ENCODE results near the gene MRPL28.
A peak's percentile ranks its signal among the peaks of the same experiment; 100 is the strongest.
"Not testable (repeated sequence)": the region's sequence is repeated elsewhere in the genome, so short reads cannot be mapped to it uniquely, and the experiment has no call there.

MRPL28 gene

GRCh38 chr16:389352-389751 lies 19.0 kb upstream of the MRPL28 start:
- DNase-seq (ENCODE audit: low read depth) = no peak

DNA sequence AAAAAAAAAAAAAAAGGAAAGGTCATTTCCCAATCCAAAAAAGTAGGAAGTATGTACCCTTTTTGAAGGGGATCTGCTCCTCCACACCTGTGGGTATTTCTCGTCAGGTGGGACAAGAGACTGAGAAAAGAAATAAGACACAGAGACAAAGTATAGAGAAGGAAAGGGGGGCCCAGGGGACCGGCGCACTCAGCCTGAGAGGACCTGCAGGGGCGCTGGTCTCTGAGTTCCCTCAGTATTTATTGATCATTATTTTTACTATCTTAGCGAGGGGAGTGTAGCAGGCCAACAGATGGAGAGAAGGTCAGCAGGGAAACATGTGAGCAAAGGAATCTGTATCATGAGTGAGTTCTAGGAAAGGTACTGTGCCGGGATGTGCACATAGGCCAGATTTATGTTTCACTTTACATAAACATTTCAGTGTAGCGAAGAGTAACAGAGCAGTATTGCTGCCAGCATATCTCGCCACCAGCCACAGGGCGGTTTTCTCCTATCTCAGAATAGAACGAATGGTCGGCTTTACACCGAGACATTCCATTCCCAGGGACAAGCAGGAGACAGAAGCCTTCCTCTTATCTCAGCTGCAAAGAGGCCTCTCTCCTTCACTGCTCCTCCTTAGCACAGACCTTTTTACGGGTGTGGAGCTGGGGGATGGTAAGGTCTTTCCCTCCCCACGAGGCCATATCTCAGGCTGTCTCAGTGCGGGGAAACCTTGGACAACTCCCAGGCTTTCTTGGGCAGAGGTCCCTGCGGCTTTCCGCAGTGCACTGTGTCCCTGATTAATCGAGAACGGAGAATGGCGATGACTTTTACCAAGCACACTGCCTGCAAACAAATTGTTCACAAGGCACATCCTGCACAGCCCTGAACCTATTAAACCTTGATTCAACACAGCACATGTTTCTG lies 17.7 kb upstream of the MRPL28 start:
- DNase-seq (ENCODE audit: low read depth) = not testable (repeated sequence)

DNA sequence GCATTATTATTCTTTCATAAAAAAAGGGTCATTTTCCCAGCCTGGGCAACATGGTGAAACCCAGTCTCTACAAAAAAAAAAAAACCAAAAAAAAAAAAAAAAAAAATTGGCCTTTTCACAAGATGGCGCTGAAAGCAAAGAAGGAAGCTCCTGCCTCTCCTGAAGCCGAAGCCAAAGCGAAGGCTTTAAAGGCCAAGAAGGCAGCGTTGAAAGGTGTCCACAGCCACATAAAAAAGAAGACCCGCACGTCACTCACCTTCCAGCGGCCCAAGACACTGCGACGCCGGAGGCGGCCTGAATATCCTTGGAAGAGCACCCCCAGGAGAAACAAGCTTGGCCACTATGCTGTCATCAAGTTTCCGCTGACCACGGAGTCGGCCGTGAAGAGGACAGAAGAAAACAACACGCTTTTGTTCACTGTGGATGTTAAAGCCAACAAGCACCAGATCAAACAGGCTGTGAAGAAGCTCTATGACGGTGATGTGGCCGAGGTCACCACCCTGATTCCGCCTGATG lies 16.4 kb upstream of the MRPL28 start:
- DNase-seq (ENCODE audit: low read depth) = no peak

- DNase-seq (ENCODE audit: low read depth) = no peak
These were observed 13.2 kb upstream of the MRPL28 start for GRCh38 chr16:383326-384051.

- DNase-seq (ENCODE audit: low read depth) = peak; percentile 68
These were observed 11.7 kb upstream of the MRPL28 start, which contains the start of gene PGAP6 for GRCh38 chr16:381789-382717. PGAP6 (minus strand) TSS chr16:381978; CDS start chr16:381821, 157 bp downstream.

DNA sequence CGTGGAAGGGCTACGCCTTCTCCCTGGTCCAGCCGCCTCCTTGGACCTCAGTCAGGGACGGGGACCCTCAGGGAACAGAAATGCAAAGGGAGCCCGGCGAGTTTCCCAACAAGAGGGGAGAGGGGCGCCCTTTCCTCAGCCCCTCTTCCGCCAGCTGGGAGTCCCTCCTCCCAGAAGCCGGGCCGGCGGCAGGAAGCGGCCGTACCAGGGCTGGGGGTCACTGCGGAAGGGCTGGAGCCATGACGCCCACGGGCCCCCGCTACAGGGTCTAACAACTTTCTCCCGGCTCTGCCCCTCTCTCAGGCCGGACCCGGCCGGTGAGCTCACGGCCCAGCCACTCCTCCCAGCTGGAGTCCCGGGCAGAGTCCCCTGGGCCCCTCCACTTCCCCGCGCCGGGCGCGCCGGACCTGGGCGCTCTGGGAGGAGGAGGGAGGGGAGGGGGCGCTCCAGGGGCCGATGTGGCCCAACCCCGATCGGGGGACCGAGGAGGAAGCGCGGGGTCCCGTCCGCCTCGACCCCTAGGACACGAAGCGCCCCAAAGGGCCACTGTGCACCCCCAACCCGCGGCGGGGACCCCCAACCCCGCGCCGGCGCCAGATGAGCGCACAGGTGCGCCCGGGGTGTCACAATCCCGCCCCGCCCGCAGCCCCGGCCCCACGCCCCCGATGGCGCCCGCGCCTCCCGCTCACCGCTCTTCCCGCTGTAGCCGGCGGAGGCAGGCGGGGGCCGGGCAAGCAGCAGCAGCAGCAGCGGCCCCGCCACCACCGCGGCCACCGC lies 10.9 kb upstream of the MRPL28 start:
- peak; percentile 36 for DNase-seq (ENCODE audit: low read depth)

DNA sequence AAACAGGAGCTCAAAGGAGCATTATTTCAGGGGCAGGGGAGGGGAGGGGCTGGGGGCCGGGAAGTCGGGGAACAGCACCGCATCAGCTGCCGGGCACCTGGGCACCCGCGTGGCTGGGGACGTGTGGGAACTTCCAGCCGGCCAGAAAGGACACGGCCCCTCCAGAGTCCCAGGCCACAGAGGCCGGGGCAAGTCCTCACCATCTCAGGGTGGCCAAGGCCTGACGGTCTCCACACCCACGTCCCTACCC lies 10.3 kb upstream of the MRPL28 start:
- no peak for DNase-seq (ENCODE audit: low read depth)

DNA sequence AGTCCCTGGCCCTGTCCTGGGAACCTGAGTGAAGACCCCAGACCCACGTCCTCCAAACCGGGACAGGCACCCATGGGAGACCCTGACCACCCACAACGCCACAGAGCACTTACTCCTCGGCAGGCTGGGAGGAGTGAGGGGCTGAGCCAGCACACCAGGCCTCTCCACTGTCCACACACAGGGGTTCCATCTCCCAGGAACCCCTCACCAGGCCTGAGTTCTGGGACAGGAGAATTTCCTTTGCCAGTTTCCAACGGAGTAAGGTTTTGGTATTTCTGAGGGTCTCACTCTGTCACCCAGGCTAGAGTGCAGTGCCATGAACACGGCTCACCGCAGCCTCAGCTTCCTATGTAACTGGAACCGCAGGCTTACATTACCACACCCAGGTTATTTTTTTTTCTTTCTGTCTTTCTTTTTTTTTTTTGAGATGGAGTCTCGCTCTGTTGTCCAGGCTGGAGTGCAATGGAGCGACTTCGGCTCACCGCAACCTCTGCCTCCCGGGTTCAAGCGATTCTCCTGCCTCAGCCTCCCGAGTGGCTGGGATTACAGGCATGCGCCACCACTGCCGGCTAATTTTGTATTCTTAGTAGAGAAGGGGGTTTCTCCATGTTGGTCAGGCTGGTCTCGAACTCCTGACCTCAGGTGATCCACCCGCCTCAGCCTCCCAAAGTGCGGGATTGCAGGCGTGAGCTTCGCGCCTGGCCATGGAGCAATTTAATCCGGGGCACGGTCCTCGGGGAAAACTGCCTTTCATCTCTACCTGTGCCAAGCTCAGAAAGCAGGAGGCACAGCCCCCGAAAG lies 9.8 kb upstream of the MRPL28 start:
- DNase-seq (ENCODE audit: low read depth) = no peak

DNA sequence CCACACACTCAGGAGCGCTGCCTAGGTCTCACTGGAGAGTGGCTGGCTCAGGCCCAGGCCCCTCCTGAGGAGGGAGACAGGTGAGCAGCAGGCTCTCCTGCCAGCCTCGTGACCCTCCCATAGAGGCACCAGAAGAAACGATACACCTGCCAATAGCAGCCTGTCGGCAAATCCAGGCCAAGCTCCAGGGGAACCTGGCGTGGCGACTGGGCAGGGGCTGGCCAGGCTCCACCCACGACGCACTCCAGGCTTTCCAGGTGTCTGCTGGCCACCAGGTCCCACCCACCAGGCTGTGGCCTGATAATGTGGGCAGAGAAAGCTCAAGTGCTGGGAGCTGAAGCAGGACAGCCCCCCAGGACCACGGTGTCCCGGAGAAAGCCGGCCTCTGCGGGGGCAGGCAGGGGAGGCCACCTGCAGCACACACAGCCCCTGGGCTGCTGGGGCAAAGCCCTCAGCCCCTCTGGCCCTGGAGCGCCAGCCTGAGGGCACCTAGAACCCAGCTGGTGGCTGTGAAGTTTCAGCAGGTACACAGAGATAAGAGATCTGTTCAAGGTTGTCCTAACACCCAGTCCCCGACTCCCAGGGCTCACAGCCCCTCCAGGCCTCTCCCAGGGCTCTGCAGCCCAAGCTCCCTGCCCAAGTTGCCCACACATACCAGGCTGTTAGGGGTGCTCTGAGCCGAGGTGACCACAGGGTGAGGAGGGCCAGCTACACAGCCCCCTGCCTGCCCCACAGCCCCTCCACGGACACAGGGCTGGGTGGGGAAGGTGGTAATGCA lies 9.0 kb upstream of the MRPL28 start:
- no peak for DNase-seq (ENCODE audit: low read depth)

DNA sequence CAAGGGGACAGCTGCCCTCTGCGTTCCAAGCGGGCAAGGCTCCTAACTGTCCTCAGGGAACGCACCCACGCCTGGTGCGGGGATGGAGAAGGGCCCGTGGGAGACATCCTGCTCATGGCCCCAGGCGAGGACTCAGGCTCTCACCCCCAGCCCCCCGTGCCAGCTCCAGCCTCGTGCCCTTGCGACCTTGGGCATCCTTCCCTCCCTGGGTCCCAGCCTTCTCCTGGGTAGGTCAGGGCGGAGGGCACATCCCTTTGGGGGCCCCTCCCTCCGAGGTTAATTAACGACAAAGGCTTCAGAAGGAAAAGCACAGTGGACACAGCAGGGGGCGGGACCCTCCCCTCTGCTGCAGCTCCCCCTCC lies 8.5 kb upstream of the MRPL28 start:
- no peak for DNase-seq (ENCODE audit: low read depth)

DNA sequence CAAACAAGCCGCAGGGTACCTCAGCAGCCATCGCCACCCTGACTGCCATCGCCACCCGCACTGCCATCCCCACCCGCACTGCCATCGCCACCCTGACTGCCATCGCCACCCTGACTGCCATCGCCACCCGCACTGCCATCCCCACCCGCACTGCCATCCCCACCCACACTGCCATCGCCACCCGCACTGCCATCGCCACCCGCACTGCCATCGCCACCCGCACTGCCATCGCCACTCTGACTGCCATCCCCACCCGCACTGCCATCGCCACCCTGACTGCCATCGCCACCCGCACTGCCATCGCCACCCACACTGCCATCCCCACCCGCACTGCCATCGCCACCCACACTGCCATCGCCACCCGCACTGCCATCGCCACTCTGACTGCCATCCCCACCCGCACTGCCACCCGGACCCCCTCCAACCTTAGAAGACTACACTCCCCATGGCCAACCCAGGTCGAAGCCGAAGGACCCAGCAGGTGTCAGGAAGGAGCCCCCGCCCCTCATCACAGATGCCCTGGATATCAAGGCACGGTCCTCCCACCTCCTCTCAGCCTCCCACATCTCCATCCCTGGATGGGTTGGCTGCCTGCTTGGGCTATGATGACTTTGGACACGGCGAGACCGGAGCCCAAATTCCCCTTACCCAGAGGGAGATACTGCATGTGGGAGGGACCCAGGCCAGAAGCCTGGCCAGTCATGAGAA lies 7.9 kb upstream of the MRPL28 start:
- DNase-seq (ENCODE audit: low read depth) = not testable (repeated sequence)

- no peak for DNase-seq (ENCODE audit: low read depth)
These were observed 7.1 kb upstream of the MRPL28 start for GRCh38 chr16:377419-377951.

GRCh38 chr16:376817-377418 lies 6.6 kb upstream of the MRPL28 start:
- no peak for DNase-seq (ENCODE audit: low read depth)

- DNase-seq (ENCODE audit: low read depth) = no peak
These were observed 5.8 kb upstream of the MRPL28 start for GRCh38 chr16:375927-376816.

DNA sequence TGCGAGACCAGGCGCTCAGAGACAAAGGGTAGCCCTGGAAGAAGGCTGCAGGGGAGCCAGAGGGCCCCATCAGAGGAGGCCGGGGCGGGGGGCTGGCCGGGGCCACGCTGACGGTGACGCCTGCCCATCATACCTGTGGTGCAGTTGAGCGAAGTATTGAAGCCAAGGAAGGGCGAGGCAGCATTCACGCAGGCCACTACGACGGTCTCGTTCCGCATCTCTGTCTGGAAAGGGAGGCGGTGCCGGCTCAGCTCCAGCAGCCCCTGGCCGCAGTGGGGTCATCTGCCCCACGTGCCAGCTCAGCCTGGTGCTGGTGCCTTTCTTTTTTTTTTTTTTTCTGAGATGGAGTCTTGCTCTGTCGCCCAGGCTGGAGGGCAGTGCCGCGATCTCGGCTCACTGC lies 4.9 kb upstream of the MRPL28 start:
- DNase-seq (ENCODE audit: low read depth) = no peak

- DNase-seq (ENCODE audit: low read depth) = no peak
These were observed 4.2 kb upstream of the MRPL28 start for GRCh38 chr16:374616-374926.

- DNase-seq (ENCODE audit: low read depth) = no peak
These were observed 3.7 kb upstream of the MRPL28 start for GRCh38 chr16:373848-374615.
